Adipocyte (in vitro differentiated cells): Measurements from ENCODE around the gene MUC4.
"Not testable (repeated sequence)": the region's sequence is repeated elsewhere in the genome, so short reads cannot be mapped to it uniquely, and the experiment has no call there.

ENCODE experiments used
- DNase-seq: peaks from one replicate; pipeline ENCODE4 v3.0.0-alpha.2; 2015; ENCODE audit warnings: low read depth
- H3K27me3 ChIP-seq: replicated peaks from 2 replicates; pipeline ENCODE4 v1.7.0; 2013; ENCODE audit warnings: mild to moderate bottlenecking, low read length, moderate library complexity; ENCODE audit not compliant: control insufficient read depth, insufficient read depth
- H3K36me3 ChIP-seq: 2 replicates; pipeline ENCODE4 v1.7.0; 2013; ENCODE audit warnings: low read length, mild to moderate bottlenecking, moderate library complexity; ENCODE audit not compliant: control insufficient read depth, insufficient read depth, severe bottlenecking
- H3K4me1 ChIP-seq: 2 replicates; pipeline ENCODE4 v1.7.0; 2013; ENCODE audit warnings: mild to moderate bottlenecking, low read length, moderate library complexity; ENCODE audit not compliant: control insufficient read depth, insufficient read depth
- H3K4me3 ChIP-seq: 2 replicates; pipeline ENCODE4 v1.7.0; 2013; ENCODE audit warnings: mild to moderate bottlenecking, low read length, moderate library complexity
- H3K9ac ChIP-seq: 2 replicates; pipeline ENCODE4 v1.7.0; 2013; ENCODE audit warnings: mild to moderate bottlenecking, low read length, moderate library complexity
- H3K9me3 ChIP-seq: 2 replicates; pipeline ENCODE4 v1.7.0; 2013; ENCODE audit warnings: mild to moderate bottlenecking, low read length, moderate library complexity; ENCODE audit not compliant: control insufficient read depth

Gene MUC4

DNA sequence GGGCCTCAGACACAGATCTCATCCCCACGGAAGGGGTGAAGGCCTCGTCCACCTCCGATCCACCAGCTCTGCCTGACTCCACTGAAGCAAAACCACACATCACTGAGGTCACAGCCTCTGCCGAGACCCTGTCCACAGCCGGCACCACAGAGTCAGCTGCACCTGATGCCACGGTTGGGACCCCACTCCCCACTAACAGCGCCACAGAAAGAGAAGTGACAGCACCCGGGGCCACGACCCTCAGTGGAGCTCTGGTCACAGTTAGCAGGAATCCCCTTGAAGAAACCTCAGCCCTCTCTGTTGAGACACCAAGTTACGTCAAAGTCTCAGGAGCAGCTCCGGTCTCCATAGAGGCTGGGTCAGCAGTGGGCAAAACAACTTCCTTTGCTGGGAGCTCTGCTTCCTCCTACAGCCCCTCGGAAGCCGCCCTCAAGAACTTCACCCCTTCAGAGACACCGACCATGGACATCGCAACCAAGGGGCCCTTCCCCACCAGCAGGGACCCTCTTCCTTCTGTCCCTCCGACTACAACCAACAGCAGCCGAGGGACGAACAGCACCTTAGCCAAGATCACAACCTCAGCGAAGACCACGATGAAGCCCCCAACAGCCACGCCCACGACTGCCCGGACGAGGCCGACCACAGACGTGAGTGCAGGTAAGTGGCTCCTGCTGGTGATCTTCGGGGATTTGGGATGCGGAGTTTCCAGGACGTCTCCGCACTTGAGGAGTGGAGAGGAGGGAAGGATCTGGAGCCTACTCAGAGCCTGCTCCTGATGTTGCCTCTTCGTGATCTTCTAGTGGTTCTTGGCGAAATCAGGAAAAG, 85.6 kb downstream of the MUC4 start:
- not testable (repeated sequence) for H3K36me3 ChIP-seq, H3K9me3 ChIP-seq, H3K4me3 ChIP-seq, H3K4me1 ChIP-seq, H3K27me3 ChIP-seq, DNase-seq, H3K9ac ChIP-seq

DNA sequence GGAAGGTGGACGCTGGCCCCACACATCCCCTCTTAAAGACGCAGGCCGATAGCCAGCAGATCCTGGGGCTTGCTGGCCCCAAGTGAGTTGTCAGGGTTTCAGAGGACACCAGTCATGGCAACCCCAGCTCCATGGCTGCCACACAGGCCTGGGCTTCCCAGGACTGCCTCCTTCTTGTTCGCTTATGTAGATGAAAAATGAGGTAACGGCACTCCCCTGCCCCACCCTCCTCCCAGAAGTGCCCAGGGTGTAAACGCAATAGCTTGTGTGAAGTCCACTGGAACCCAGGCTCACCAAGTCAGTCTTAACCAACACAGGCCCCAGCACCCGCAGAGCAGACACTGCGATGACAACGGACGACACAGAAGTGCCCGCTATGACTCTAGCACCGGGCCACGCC, 87.4 kb downstream of the MUC4 start:
- not testable (repeated sequence) for H3K4me3 ChIP-seq, H3K36me3 ChIP-seq, H3K9ac ChIP-seq, H3K9me3 ChIP-seq, H3K27me3 ChIP-seq, DNase-seq, H3K4me1 ChIP-seq

- not testable (repeated sequence) for H3K4me1 ChIP-seq, H3K27me3 ChIP-seq, H3K9me3 ChIP-seq, H3K36me3 ChIP-seq, DNase-seq, H3K4me3 ChIP-seq, H3K9ac ChIP-seq
Observed at GRCh38 chr3:195722996-195723345, 88.8 kb downstream of the MUC4 start.

DNA sequence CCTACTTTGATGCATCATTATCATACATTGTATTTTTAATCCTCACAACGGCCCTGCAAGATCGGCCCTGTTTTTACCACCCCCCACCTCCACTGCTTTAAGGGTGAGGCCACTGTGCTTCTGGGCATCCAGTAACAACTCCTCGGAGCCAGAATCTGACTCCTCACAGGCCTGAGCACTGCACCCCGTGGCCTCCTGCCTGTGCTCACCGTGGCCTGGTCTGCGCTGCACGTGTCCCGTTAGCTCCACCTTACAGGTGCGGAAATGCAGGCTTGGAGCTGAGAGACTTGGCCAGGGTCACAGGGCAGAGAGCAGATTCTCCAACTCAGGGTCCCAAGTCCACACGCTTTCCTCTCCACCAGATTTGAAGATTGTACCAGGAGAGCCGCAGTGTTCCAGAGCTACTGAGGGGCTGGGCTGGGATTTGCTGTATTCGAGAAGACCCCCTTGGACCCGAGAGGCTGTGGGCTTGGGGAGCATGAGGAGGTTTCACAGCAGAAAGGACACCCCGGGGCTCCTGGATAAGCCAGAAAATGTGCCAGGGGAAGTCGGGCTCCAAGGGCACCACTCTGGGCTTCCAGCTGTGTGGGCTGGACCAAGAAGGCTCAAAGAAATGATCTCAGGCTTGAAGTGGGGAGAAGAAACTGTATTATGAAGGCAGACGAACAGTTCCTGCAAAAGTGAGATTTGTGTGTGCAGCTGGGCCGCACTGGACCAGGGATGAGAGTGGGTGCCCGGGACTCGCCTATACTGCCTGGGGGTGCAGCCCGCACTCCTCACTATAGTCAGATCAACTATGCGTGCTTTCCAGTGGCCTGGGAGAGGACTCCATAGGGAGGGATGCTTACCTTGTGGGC, 89.4 kb downstream of the MUC4 start:
- H3K4me3 ChIP-seq, H3K9me3 ChIP-seq, H3K36me3 ChIP-seq, H3K4me1 ChIP-seq, H3K9ac ChIP-seq, DNase-seq, H3K27me3 ChIP-seq: not testable (repeated sequence)

DNA sequence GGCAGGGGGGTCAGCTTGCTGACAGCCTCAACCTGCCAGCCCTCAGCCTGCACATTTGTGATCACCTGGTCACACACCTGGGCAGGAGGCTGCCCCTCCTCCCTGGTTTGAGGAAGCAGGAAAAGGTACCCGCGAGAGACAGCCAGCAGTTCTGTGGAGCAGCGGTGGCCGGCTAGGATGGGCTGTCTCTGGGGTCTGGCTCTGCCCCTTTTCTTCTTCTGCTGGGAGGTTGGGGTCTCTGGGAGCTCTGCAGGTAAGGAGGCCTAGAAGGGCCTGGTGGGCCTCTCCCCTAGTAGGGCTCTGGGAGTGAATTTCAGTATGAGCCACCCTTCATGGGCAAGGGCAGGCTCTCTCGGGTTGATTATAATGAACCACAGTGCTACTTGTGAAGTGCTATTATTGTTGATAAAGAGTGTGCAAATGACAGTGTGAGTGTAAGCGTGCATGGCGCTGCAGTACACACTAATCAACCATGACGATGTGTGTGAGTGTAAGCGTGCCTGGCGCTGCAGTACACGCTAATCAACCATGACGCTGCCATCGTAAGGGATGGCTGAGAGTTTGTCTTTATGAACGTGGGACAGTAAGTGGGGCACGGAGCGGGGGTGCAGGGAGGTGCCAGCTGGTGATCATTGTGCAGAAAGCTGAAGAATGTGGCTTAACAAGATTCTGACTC, 90.8 kb downstream of the MUC4 start, which contains the start of gene MUC20:
TSS of gene MUC20 (plus strand) at position 148 of the 676 bp plus-strand sequence. CDS start at position 178, 30 bp downstream.
- H3K9me3 ChIP-seq, H3K4me3 ChIP-seq, H3K27me3 ChIP-seq, DNase-seq, H3K4me1 ChIP-seq, H3K9ac ChIP-seq, H3K36me3 ChIP-seq: not testable (repeated sequence)

DNA sequence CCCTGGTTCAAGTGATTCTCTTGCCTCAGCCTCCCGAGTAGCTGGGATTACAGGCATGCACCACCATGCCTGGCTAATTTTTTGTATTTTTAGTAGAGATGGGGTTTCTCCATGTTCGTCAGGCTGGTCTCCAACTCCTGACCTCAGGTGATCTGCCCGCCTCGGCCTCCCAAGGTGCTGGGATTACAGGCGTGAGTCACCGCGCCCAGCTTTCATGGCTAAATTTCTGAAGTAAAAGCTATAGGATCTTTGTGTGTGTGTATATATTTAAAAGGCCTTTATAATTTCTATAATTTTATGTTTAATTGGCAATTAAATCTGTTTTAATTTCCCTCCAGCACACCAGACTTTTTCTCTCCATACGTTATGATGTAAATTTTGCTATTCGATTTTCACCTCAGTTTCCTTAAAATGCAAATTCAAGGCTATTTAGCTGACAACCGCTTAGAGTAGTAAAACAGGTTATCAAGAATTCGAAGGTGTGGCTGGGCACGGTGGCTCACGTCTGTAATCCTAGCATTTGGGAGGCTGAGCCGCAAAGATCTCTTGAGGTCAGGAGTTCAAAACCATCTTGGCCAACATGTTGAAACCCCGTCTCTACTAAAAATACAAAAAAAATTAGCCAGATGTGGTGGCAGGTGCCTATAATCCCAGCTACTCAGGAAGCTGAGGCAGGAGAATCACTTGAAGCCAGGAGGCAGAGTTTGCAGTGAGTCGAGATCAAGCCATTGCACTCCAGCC, 92.0 kb downstream of the MUC4 start:
- not testable (repeated sequence) for DNase-seq, H3K4me3 ChIP-seq, H3K27me3 ChIP-seq, H3K4me1 ChIP-seq, H3K9me3 ChIP-seq, H3K9ac ChIP-seq
- H3K36me3 ChIP-seq = peaks cover 13% of the 10 kb centered on the region

DNA sequence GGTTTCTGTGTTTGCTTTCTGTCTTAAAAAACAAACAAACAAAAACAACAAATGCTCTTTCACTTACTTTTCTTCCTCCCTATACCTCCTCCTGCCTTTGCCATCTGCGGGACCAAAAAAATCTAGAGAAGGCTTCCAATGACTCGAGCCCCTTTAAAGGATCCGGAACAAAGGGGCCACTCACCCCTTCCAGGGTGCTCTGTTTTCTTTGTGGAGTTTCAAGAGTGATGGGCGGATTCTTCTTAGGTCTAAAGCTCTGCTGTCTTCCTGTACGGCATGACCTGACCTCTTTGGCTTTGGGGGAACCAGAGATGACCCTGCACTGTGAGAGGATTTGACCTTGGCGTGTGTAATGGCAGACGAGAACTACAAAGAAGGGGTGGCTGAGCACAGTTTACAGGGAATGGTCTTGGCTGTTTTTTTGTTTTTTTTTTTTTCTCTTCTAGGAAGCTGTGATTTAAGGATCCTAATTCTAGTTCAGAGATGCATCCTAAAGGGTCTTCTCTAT, 93.2 kb downstream of the MUC4 start:
- peaks cover 8% of the 10 kb centered on the region for H3K4me1 ChIP-seq
- H3K27me3 ChIP-seq = peaks cover 8% of the 10 kb centered on the region
- H3K9ac ChIP-seq = no peak overlapping the region
- DNase-seq = no peak
- H3K4me3 ChIP-seq = no peak overlapping the region
- H3K9me3 ChIP-seq = no peaks in the 10 kb centered on the region
- peaks cover 14% of the 10 kb centered on the region for H3K36me3 ChIP-seq

- peaks cover 14% of the 10 kb centered on the region for H3K36me3 ChIP-seq
- H3K9ac ChIP-seq = no peak overlapping the region
- DNase-seq = no peak
- H3K27me3 ChIP-seq = peaks cover 8% of the 10 kb centered on the region
- peaks cover 8% of the 10 kb centered on the region for H3K4me1 ChIP-seq
- no peaks in the 10 kb centered on the region for H3K9me3 ChIP-seq
- no peak overlapping the region for H3K4me3 ChIP-seq
Observed at GRCh38 chr3:195717852-195718476, 93.8 kb downstream of the MUC4 start.

DNA sequence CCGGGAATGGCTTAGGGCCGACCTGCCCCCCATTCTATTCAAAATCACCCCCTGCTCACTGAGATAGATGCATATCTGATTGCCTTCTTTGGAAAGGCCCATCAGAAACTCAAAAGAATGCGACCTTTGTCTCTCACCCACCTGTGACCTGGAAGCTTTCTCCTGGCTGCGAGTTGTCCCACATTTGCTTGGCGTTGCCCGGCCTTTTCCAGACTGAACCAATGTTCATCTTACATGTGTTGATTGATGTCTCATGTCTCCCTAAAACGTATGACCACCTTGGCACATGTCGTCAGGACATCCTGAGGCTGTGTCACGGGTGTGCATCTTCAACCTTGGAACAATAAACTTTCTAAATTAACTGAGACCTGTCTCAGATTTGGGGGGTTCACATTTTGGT, 94.3 kb downstream of the MUC4 start:
- DNase-seq = no peak
- H3K4me1 ChIP-seq = peaks cover 8% of the 10 kb centered on the region
- no peaks in the 10 kb centered on the region for H3K9me3 ChIP-seq
- no peak overlapping the region for H3K9ac ChIP-seq
- H3K27me3 ChIP-seq = peaks cover 8% of the 10 kb centered on the region
- H3K36me3 ChIP-seq = peaks cover 14% of the 10 kb centered on the region
- H3K4me3 ChIP-seq = no peak overlapping the region

DNA sequence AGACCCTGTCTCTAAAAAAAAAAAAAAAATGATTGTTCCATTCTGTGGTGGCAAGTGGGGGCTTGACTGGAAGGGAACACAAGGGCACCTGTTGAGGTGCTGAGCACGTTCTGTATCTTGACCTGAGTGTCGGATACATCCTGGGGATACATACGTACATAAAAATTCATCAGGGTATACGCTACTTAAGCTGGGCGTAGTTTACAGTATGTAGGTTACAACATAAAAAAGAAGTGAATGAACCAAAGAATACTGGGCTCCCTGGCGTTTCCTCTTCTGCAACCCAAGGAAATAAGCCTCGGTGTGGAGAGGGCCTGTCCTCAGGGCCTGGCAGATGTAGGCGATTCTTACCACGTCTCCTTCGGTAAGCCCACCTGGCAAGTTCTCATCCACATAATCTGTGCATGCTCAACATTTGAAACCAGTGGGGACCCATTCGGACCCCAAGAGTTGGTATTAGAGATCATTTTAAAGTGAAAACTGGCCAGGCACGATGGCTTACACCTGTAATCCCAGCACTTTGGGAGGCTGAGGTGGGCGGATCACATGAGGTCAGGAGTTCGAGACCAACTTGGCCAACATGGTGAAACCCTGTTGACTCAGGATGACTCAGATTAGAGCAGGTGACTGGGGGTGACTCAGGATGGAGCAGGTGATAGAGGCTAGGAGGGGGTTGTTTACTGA, 96.0 kb downstream of the MUC4 start:
- DNase-seq = no peak
- H3K4me3 ChIP-seq = no peak overlapping the region
- H3K9ac ChIP-seq = no peak overlapping the region
- H3K4me1 ChIP-seq = peaks cover 8% of the 10 kb centered on the region
- peaks cover 26% of the 10 kb centered on the region for H3K36me3 ChIP-seq
- no peaks in the 10 kb centered on the region for H3K9me3 ChIP-seq
- peaks cover 8% of the 10 kb centered on the region for H3K27me3 ChIP-seq
